Subcutaneous abdominal adipose tissue (tissue), 5 donors: ENCODE data around the gene PDZD2.

ENCODE experiments used
- H3K27ac ChIP-seq: one replicate; pipeline ENCODE4 v1.7.0; 2013; ENCODE audit warnings: low read depth, mild to moderate bottlenecking, inconsistent platforms, low read length, moderate library complexity
- H3K27me3 ChIP-seq, 5 donors: one replicate each; pipeline ENCODE4 v1.7.0; 2013; ENCODE audit warnings: low read length in 5 of 5, inconsistent platforms in 1 of 5; ENCODE audit not compliant: control insufficient read depth in 5 of 5, insufficient read depth in 4 of 5
- H3K36me3 ChIP-seq, 5 donors: one replicate each; pipeline ENCODE4 v1.7.0; 2013; ENCODE audit warnings: low read length in 5 of 5; ENCODE audit not compliant: control insufficient read depth in 5 of 5, insufficient read depth in 5 of 5
- H3K4me1 ChIP-seq, 5 donors: one replicate each; pipeline ENCODE4 v1.7.0; 2013; ENCODE audit warnings: low read length in 5 of 5, mild to moderate bottlenecking in 3 of 5, moderate library complexity in 1 of 5; ENCODE audit not compliant: control insufficient read depth in 5 of 5, insufficient read depth in 5 of 5
- H3K4me3 ChIP-seq, 5 donors: one replicate each; pipeline ENCODE4 v1.7.0; 2013; ENCODE audit warnings: low read length in 5 of 5, low read depth in 1 of 5
- H3K9ac ChIP-seq, 5 donors: one replicate each; pipeline ENCODE4 v1.7.0; 2013; ENCODE audit warnings: low read length in 5 of 5, mild to moderate bottlenecking in 4 of 5, moderate library complexity in 3 of 5
- H3K9me3 ChIP-seq, 5 donors: one replicate each; pipeline ENCODE4 v1.7.0; 2013; ENCODE audit warnings: low read length in 5 of 5; ENCODE audit not compliant: control insufficient read depth in 5 of 5
- donor health status: healthy.
- donor health status: healthy.
- donor health status: healthy.
- donor health status: healthy.
- donor health status: healthy.

Gene PDZD2

DNA sequence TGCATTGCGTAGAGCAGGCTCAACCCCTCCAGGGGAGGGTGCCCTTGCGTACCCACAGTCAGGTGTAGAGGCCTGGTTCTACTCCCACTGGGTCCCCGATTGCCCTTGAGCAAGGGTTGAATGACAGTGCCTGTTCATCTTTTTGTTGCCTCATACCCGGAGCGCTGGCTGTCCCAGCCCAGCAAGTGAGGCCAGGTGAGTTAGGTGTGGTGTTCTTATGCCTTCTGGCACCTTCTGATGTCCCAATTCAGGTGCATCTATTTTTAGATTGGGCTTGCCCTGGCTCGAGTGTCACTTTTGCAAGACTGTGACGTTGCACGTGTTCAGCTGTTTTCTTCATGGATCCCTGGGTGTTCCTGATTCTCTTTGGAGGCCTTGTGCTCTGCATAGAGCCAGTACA lies 277.4 kb downstream of the PDZD2 start:
- no peaks in the 10 kb centered on the region for H3K9me3 ChIP-seq
- no peak overlapping the region for H3K4me3 ChIP-seq
- H3K27me3 ChIP-seq: no peaks in the 10 kb centered on the region
- H3K4me1 ChIP-seq: peaks cover 1 to 38% (median 33%) of the 10 kb centered on the region in 5 donors
- H3K36me3 ChIP-seq: no peaks in the 10 kb centered on the region
- H3K9ac ChIP-seq: no peak overlapping the region
- H3K27ac ChIP-seq: peak overlapping the region; percentile 59

DNA sequence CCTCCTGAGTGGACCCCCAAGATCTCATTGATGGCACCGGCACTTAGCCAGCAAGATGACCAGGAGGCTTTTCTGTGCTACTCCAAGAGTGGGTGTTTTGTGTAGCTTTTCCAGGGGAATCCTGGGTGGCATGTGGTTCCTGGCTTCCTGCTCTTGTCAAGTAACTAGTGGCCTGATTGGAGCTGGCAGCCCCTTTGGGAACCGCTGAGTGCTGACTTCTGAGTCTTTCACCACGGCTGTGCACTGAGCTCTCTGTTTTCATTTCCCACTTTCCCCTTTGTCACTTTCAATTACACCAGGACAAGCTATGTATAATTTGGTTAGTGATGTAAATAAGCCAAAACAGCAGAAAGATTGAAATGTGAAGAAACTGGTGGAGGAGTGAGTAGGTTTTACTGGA lies 279.8 kb downstream of the PDZD2 start:
- Histone ChIP-seq H3K4me3 (no peak overlapping the region), H3K27ac (peak overlapping the region; percentile 59), H3K9me3 (no peaks in the 10 kb centered on the region), H3K9ac (no peak overlapping the region), H3K4me1 (peaks cover 1 to 39% (median 31%) of the 10 kb centered on the region in 5 donors), H3K27me3 (no peaks in the 10 kb centered on the region), H3K36me3 (no peaks in the 10 kb centered on the region)

DNA sequence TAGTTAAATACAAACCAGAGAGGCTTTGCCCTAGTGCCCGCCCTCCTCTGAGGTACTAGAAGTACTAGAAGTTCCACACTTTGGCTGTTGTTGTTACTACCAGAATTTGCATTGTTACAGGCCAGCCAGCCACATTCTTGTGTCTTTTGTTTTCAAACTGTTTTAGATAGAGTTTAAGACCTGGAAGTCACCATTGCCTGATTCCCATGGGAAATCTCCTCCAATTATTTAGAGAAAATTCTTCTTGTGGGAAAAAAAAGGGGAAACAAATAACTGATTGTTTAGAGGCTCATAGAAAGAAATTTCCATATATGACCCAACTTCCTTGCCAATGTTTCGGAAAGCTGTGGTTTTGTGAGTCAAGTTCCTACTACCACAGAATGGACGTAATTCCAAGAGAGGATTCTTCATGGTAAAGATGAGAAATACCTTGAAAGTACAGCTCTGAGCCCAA lies 282.9 kb downstream of the PDZD2 start:
- no peaks in the 10 kb centered on the region for H3K9me3 ChIP-seq
- peaks cover 1 to 41% (median 28%) of the 10 kb centered on the region in 5 donors for H3K4me1 ChIP-seq
- H3K9ac ChIP-seq: no peak overlapping the region
- H3K4me3 ChIP-seq: no peak overlapping the region
- no peaks in the 10 kb centered on the region for H3K27me3 ChIP-seq
- no peaks in the 10 kb centered on the region for H3K36me3 ChIP-seq
- H3K27ac ChIP-seq: no peak overlapping the region

DNA sequence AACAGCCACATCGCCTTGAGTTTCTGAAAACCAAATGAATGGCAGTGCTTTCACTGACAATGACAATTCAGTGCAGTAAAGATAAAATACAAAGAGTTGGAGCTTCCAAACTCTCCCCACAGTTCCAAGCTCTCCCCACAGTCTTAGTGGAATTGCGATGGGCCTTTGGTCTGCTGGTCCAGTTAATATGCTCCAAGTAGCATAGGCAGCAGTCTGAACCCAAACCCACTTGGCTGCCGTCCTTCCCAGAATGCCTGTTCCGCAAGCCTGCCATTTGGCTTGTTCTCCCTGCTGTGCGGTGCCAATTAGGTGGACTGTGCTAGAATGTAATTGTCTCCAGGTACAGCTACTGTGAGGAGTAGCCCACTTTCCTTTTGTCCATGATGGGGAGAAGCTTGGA lies 285.1 kb downstream of the PDZD2 start:
- no peak overlapping the region for H3K4me3 ChIP-seq
- H3K9ac ChIP-seq: no peak overlapping the region
- H3K27ac ChIP-seq: peak overlapping the region; percentile 32
- no peaks in the 10 kb centered on the region for H3K9me3 ChIP-seq
- H3K36me3 ChIP-seq: no peaks in the 10 kb centered on the region
- H3K4me1 ChIP-seq: peaks cover under 1 to 30% (median 19%) of the 10 kb centered on the region in 5 donors
- H3K27me3 ChIP-seq: no peaks in the 10 kb centered on the region

DNA sequence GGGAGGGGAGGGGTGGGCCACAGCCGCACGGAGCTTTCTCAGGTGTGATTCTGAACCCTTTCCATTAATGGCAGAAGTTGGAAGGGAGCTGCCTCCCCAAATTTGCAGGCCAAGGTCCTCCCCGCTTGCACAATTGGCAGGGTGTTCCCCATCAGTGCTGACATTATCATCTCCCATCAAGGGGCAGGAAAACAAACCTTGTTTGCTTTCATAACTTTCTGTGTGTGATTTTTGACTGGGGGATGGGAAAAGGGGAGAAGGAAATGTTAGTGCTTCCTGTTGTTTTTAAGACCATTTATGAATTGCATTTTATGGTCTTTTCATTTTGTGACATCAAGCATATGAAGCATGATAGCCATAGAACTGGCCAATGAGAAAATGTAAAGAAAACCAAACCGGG lies 292.9 kb downstream of the PDZD2 start:
- Histone ChIP-seq H3K27ac (no peak overlapping the region), H3K9ac (no peak overlapping the region), H3K27me3 (no peaks in the 10 kb centered on the region), H3K4me3 (no peak overlapping the region), H3K4me1 (peaks cover 2 to 25% (median 20%) of the 10 kb centered on the region in 5 donors), H3K9me3 (no peaks in the 10 kb centered on the region), H3K36me3 (no peaks in the 10 kb centered on the region)

DNA sequence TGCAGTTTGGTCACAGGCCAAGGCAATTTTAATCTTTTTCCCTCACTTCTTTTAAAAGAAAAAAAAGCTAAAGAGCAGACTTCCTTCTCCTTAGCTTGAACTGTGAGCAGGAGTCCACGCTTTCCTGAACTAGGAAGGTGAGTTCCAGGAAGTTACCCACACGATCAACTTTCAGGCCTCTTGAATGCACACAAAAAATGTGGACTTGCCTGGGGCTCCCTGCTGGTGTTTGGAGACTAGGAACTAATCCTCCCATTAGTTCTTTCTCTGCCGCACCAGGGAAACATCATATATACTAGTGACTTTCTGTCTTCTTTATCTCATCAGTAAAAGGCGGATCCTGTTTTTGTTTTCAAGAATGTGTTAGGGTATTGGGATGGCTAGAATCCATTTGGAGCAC lies 295.2 kb downstream of the PDZD2 start:
- peaks cover 3 to 38% (median 29%) of the 10 kb centered on the region in 5 donors for H3K4me1 ChIP-seq
- no peaks in the 10 kb centered on the region for H3K9me3 ChIP-seq
- H3K4me3 ChIP-seq: no peak overlapping the region
- no peaks in the 10 kb centered on the region for H3K36me3 ChIP-seq
- H3K27ac ChIP-seq: no peak overlapping the region
- H3K27me3 ChIP-seq: no peaks in the 10 kb centered on the region
- no peak overlapping the region for H3K9ac ChIP-seq

DNA sequence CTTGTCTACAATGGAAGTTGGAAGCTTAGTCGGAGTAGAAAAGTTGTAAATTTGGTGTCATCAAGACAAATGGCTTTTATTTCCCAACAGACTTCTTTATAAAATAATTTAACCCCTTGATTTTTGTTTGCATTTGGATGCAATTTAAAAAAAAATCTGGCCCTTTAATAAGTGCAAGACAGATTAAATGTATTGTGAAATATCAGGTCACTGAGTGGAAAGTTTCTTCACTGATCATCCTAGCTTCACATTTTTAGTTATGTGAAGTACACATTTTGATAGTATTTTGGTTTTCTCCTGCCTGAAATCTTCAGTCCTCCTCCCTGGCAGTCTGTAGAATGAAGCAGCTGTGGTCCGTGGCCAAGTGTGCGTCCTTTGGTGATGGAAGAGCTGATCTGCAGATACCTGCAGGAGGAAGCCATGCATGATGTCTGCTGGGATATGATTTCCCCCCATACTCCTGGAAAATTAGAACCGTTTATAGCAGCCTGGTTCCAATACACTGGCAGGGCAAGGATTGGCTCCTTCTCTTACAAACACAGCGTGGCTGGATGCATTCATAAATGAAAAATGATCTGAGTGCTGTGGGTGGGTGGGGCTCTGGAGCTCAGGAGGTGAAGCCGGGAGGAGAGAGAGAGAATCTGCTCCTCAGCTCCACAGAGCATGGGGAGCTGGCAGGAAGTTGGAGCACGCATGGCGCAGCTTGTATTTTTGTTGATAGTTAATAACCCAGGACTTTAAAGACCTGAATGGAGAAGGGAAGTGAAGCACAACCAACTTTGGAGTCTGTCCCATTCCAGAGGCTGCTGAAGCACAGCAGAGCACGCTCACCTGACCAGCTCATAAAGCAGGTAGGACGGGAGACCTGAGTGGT lies 296.8 kb downstream of the PDZD2 start:
- H3K9ac ChIP-seq: peak overlapping the region in 3 of 5 donors; percentile 38 to 78 (median 61)
- no peaks in the 10 kb centered on the region for H3K27me3 ChIP-seq
- peak overlapping the region; percentile 86 for H3K27ac ChIP-seq
- peak overlapping the region; percentile 7 to 82 (median 57) for H3K4me3 ChIP-seq
- H3K9me3 ChIP-seq: no peaks in the 10 kb centered on the region
- peaks cover 4 to 37% (median 31%) of the 10 kb centered on the region in 5 donors for H3K4me1 ChIP-seq
- no peaks in the 10 kb centered on the region for H3K36me3 ChIP-seq

DNA sequence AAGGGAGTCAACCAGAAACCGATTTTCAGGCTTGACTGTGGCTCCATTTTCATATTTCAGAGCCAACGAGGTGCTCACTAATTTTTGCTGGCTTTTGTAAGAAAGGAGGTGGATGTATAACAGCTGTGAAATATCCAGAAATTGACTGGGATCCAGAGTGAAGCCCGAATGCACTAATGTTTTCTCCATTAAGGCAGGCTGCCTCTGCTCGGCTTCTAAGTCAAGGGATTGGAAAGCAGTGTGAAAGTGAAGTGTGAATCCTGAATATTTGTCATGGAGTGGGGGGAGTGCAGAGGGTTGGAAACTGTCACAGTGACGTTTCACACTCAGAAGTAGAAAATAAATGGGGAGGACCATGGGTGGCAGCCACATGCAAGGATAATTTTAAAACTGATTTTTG lies 297.8 kb downstream of the PDZD2 start:
- Histone ChIP-seq H3K9ac (peak overlapping the region; percentile 2 to 78 (median 61)), H3K27me3 (no peaks in the 10 kb centered on the region), H3K4me3 (peak overlapping the region; percentile 7 to 82 (median 57)), H3K36me3 (no peaks in the 10 kb centered on the region), H3K27ac (peak overlapping the region; percentile 86), H3K4me1 (peaks cover 4 to 46% (median 39%) of the 10 kb centered on the region in 5 donors), H3K9me3 (no peaks in the 10 kb centered on the region)

DNA sequence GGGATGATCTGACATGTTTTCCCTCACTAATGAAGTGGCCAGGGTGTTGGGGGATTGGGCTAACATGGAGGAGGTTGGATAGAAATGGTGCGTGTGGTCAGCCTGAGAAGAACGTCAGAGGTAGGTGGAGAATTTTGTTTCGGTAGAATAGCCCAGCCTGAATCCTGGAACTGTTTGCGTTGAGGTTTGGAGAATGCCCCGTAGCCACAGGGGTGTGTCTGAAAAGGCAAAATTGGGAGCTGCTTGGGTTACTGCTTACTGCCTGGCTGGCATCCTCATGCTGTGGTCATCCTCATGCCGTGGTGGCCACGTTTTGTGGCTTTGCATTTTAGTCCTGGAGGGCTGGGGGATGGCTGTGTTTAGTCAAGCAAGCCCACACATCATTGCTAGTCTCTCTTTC lies 298.3 kb downstream of the PDZD2 start:
- Histone ChIP-seq H3K4me3 (peak overlapping the region; percentile 7 to 82 (median 57)), H3K27me3 (no peaks in the 10 kb centered on the region), H3K4me1 (peaks cover 4 to 51% (median 44%) of the 10 kb centered on the region in 5 donors), H3K9ac (peak overlapping the region; percentile 2 to 78 (median 61)), H3K36me3 (no peaks in the 10 kb centered on the region), H3K9me3 (no peaks in the 10 kb centered on the region), H3K27ac (peak overlapping the region; percentile 86)

DNA sequence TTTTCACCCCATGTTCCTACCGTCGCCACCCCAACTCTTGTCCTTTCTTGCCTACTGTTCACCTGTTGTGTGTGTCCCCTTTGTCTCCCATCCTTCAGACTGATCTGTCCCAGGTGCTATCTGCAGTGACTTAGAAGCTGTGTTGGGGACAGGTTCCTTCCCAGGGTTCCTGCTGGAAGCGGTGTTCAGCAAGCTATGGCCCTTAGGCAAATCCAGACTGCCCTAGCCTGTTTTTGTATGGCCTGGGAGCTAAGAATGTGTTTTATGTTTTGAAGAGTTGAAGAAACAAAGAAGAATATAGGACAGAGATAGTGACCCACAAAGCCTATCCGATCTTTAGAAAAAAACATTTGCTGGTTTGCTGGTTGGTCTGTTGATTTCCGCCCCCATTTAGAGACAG lies 298.8 kb downstream of the PDZD2 start:
- peak overlapping the region; percentile 7 to 82 (median 57) for H3K4me3 ChIP-seq

More for the DNA sequence above, 298.8 kb downstream of the PDZD2 start:
- no peaks in the 10 kb centered on the region for H3K9me3 ChIP-seq
- peak overlapping the region; percentile 86 for H3K27ac ChIP-seq
- peaks cover 4 to 54% (median 44%) of the 10 kb centered on the region in 5 donors for H3K4me1 ChIP-seq
- no peaks in the 10 kb centered on the region for H3K36me3 ChIP-seq
- peak overlapping the region in 1 of 5 donors; percentile 78 for H3K9ac ChIP-seq
- H3K27me3 ChIP-seq: no peaks in the 10 kb centered on the region
